Astrocyte (in vitro differentiated cells and primary cell): ENCODE data around the gene SLC12A5. TPM values are rescaled to one million over a fixed set of nuclear protein-coding genes. Genes with fewer than 3 reads are reported as not detected.
"Not testable (repeated sequence)": the region's sequence is repeated elsewhere in the genome, so short reads cannot be mapped to it uniquely, and the experiment has no call there.

Experiments used
- DNase-seq: peaks from one replicate; pipeline ENCODE4 v3.0.0-alpha.2; 2010; ENCODE audit warnings: low read depth
- FAIRE-seq: peaks from 2 replicates; lab custom pipeline; 2011; peaks lifted over from hg19 to GRCh38; lab: Jason Lieb, UNC
- H2AFZ ChIP-seq: 2 replicates; pipeline ENCODE4 v1.6.0; 2012; ENCODE audit warnings: low read depth, low read length, inconsistent platforms
- H3K27ac ChIP-seq: 2 replicates; pipeline ENCODE4 v1.5.1; 2011; ENCODE audit warnings: low read depth, low read length, inconsistent platforms
- H3K27me3 ChIP-seq: 2 replicates; pipeline ENCODE4 v1.6.0; 2011; ENCODE audit warnings: low read length, inconsistent platforms; ENCODE audit not compliant: insufficient read depth
- H3K36me3 ChIP-seq: 2 replicates; pipeline ENCODE4 v1.5.1; 2011; ENCODE audit warnings: low read length, inconsistent platforms; ENCODE audit not compliant: insufficient read depth
- H3K4me1 ChIP-seq: 2 replicates; pipeline ENCODE4 v1.5.1; 2011; ENCODE audit warnings: low read length, inconsistent platforms; ENCODE audit not compliant: insufficient read depth
- H3K4me2 ChIP-seq: 2 replicates; pipeline ENCODE4 v1.6.0; 2012; ENCODE audit warnings: low read length, inconsistent platforms
- H3K4me3 ChIP-seq: 2 replicates; pipeline ENCODE4 v1.5.1; 2011; ENCODE audit warnings: low read depth, mild to moderate bottlenecking, low read length, inconsistent platforms; ENCODE audit not compliant: insufficient read depth
- H3K79me2 ChIP-seq: 2 replicates; pipeline ENCODE4 v1.6.0; 2012; ENCODE audit warnings: mild to moderate bottlenecking, low read length, inconsistent platforms; ENCODE audit not compliant: insufficient read depth
- H3K9ac ChIP-seq: 2 replicates; pipeline ENCODE4 v1.6.0; 2012; ENCODE audit warnings: mild to moderate bottlenecking, low read length, inconsistent platforms
- H3K9me3 ChIP-seq: 2 replicates; pipeline ENCODE4 v1.5.1; 2012; ENCODE audit warnings: low read depth, mild to moderate bottlenecking, low read length, inconsistent platforms; ENCODE audit not compliant: insufficient read depth
- H4K20me1 ChIP-seq: 2 replicates; pipeline ENCODE4 v1.6.0; 2012; ENCODE audit warnings: low read length, inconsistent platforms; ENCODE audit not compliant: insufficient read depth
- H3K27ac Mint-ChIP-seq: one replicate; pipeline ENCODE4 v1.8.0; 2021; ENCODE audit warnings: mild to moderate bottlenecking, mixed read lengths; ENCODE audit not compliant: unreplicated experiment
- H3K27me3 Mint-ChIP-seq: one replicate; pipeline ENCODE4 v1.8.0; 2021; ENCODE audit warnings: low read depth, mixed read lengths; ENCODE audit not compliant: unreplicated experiment
- H3K36me3 Mint-ChIP-seq: one replicate; pipeline ENCODE4 v1.8.0; 2021; ENCODE audit warnings: low read depth, mixed read lengths; ENCODE audit not compliant: unreplicated experiment
- H3K4me1 Mint-ChIP-seq: one replicate; pipeline ENCODE4 v1.8.0; 2021; ENCODE audit warnings: low read depth, mixed read lengths; ENCODE audit not compliant: unreplicated experiment
- H3K4me3 Mint-ChIP-seq: one replicate; pipeline ENCODE4 v1.8.0; 2021; ENCODE audit warnings: mild to moderate bottlenecking, moderate library complexity, mixed read lengths; ENCODE audit not compliant: unreplicated experiment
- H3K9me3 Mint-ChIP-seq: one replicate; pipeline ENCODE4 v1.8.0; 2021; ENCODE audit warnings: mild to moderate bottlenecking, mixed read lengths; ENCODE audit not compliant: unreplicated experiment
- EZH2 ChIP-seq: IDR thresholded peaks from 2 replicates; pipeline ENCODE4 v1.6.1; 2012; ENCODE audit warnings: mild to moderate bottlenecking, low read length, inconsistent platforms; ENCODE audit not compliant: insufficient read depth
- total RNA-seq: library from RNA; stranded (reverse); gene quantifications from 2 replicates; pipeline ENCODE4 v1.2.1, GENCODE V29; 2021
- TF ChIP-seq, protein P1 (sequence below): IDR thresholded peaks from 2 replicates; pipeline ENCODE4 v1.5.1; 2011; ENCODE audit warnings: low read depth, mild to moderate bottlenecking, inconsistent platforms, low read length, moderate library complexity; ENCODE audit not compliant: insufficient read depth

Gene SLC12A5
- total RNA-seq, 1 donor from 2014 or later: 14.6 TPM

DNA sequence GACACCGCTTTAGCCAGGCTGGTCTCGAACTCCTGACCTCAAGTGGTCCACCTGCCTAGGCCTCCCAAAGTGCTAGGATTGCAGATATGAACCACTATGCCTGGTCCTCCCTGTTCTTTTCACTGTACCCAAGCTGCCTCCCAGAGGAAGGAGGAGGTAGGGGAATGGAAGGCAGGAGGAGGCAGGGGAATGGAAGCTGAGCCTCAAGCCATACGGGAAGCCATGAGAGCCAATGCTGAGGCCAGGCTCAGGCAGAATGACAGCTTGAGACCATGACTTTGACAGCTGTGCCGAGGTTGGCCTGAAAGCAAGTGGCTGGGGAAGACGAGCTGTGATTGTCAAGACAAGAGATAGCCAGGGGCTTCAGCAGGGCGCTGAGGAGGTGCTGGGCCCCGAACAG lies 43.4 kb upstream of the SLC12A5 start:
- H3K9me3 Mint-ChIP-seq: no peaks in the 10 kb centered on the region
- Histone ChIP-seq H3K9ac (no peak overlapping the region), H3K79me2 (no peaks in the 10 kb centered on the region), H3K36me3 (no peaks in the 10 kb centered on the region), H3K27me3 (peaks cover 6% of the 10 kb centered on the region), H3K27ac (no peak overlapping the region), H3K9me3 (no peaks in the 10 kb centered on the region), H3K4me2 (no peak overlapping the region), H4K20me1 (no peaks in the 10 kb centered on the region), H2AFZ (no peak overlapping the region), H3K4me1 (no peaks in the 10 kb centered on the region), H3K4me3 (no peak overlapping the region)
- DNase-seq: no peak
- no peak overlapping the region for H3K27ac Mint-ChIP-seq
- H3K4me1 Mint-ChIP-seq: peaks cover 6% of the 10 kb centered on the region
- H3K4me3 Mint-ChIP-seq: no peak overlapping the region
- TF ChIP-seq EZH2: no peak
- H3K36me3 Mint-ChIP-seq: no peaks in the 10 kb centered on the region
- FAIRE-seq: no peak
- peaks cover 30% of the 10 kb centered on the region for H3K27me3 Mint-ChIP-seq

DNA sequence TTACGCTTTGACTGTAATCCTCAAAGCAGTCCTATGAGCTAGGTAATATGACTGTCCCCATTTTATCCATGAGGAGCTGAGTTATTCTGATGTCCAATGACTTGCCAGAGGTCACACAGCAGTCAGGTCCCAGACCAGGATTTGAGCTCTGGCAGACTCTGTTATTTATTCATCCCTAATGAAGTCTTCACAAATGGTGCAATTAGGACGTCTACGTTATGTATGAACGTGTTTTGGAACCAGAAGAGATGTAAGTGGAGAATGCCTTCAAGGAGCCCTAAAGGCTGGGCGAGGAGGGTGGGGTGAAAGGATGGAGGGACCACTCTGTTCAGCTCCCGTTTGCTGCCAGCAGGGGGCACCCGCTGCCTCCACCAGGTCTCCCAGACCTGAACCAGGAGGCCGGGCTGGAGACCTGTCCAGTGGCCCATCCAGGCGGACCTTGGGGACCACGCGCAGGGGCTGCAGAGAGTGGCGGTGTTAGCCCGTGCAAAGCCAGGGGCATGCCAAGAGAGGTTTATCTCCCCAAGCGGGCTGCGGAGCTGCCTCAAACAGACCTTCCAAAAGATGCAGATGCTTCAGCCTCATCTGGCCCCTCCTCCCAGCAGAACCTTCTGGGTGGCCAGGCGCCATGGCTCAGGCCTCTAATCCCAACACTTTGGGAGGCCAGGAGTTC lies 41.8 kb upstream of the SLC12A5 start:
- H4K20me1 ChIP-seq: no peaks in the 10 kb centered on the region
- H3K4me1 ChIP-seq: no peaks in the 10 kb centered on the region
- no peak for TF ChIP-seq EZH2
- TF ChIP-seq, protein P1, sequence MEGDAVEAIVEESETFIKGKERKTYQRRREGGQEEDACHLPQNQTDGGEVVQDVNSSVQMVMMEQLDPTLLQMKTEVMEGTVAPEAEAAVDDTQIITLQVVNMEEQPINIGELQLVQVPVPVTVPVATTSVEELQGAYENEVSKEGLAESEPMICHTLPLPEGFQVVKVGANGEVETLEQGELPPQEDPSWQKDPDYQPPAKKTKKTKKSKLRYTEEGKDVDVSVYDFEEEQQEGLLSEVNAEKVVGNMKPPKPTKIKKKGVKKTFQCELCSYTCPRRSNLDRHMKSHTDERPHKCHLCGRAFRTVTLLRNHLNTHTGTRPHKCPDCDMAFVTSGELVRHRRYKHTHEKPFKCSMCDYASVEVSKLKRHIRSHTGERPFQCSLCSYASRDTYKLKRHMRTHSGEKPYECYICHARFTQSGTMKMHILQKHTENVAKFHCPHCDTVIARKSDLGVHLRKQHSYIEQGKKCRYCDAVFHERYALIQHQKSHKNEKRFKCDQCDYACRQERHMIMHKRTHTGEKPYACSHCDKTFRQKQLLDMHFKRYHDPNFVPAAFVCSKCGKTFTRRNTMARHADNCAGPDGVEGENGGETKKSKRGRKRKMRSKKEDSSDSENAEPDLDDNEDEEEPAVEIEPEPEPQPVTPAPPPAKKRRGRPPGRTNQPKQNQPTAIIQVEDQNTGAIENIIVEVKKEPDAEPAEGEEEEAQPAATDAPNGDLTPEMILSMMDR: peak; percentile 60
- FAIRE-seq (no peak), DNase-seq (no peak)
- no peak overlapping the region for H3K27ac ChIP-seq
- H3K27me3 Mint-ChIP-seq: peaks cover 30% of the 10 kb centered on the region
- no peak overlapping the region for H3K27ac Mint-ChIP-seq
- H3K9ac ChIP-seq: no peak overlapping the region
- no peaks in the 10 kb centered on the region for H3K9me3 Mint-ChIP-seq
- H3K4me3 ChIP-seq: no peak overlapping the region
- H3K27me3 ChIP-seq: peaks cover 6% of the 10 kb centered on the region
- H3K36me3 ChIP-seq: no peaks in the 10 kb centered on the region
- no peaks in the 10 kb centered on the region for H3K9me3 ChIP-seq
- H3K4me3 Mint-ChIP-seq: no peak overlapping the region
- no peaks in the 10 kb centered on the region for H3K79me2 ChIP-seq
- no peak overlapping the region for H3K4me2 ChIP-seq
- no peaks in the 10 kb centered on the region for H3K36me3 Mint-ChIP-seq
- peaks cover 6% of the 10 kb centered on the region for H3K4me1 Mint-ChIP-seq
- H2AFZ ChIP-seq: no peak overlapping the region

DNA sequence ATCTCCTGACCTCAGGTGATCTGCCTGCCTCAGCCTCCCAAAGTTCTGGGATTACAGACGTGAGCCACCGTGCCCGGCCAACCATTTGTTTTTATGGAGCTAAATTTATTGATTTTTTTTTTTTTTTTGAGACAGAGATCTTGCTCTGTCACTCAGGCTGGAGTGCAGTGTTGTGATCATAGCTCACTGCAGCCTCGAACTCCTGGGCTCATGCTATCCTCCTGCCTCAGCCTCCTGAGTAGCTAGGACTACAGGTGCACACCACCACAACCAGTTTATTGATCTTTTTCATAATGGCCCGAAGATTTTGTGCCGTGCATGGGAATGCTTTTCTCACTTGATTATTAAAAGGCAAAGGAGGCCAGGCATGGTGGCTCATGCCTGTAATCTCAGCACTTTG lies 40.2 kb upstream of the SLC12A5 start:
- FAIRE-seq, H3K4me1 ChIP-seq, H3K27me3 ChIP-seq, H2AFZ ChIP-seq, H3K79me2 ChIP-seq, DNase-seq, H3K4me3 ChIP-seq, H4K20me1 ChIP-seq, H3K9me3 Mint-ChIP-seq, H3K36me3 Mint-ChIP-seq, H3K4me3 Mint-ChIP-seq, H3K27ac Mint-ChIP-seq, H3K4me2 ChIP-seq, H3K36me3 ChIP-seq, H3K4me1 Mint-ChIP-seq, H3K9me3 ChIP-seq, H3K9ac ChIP-seq, H3K27ac ChIP-seq: not testable (repeated sequence)
- peaks cover 23% of the 10 kb centered on the region for H3K27me3 Mint-ChIP-seq
